H9 (cell line): Measurements from ENCODE around the gene DOK6. TPM values are rescaled to one million over a fixed set of nuclear protein-coding genes. Genes with fewer than 3 reads are reported as not detected.

Experiments used
- DNase-seq: peaks from one replicate; pipeline ENCODE4 v3.0.0-alpha.2; 2017
- H2AFZ ChIP-seq: one replicate; pipeline ENCODE4 v1.6.1; 2013; ENCODE audit warnings: mild to moderate bottlenecking, low read length, control low read depth, moderate library complexity
- H2AK5ac ChIP-seq: 2 replicates; pipeline ENCODE4 v1.6.1; 2013; ENCODE audit warnings: low read length, control low read depth, mixed read lengths; ENCODE audit not compliant: insufficient read length
- H2BK120ac ChIP-seq: one replicate; pipeline ENCODE4 v1.6.1; 2013; ENCODE audit warnings: low read depth, mild to moderate bottlenecking, low read length, control low read depth, inconsistent platforms; ENCODE audit not compliant: poor library complexity, severe bottlenecking
- H2BK12ac ChIP-seq: 2 replicates; pipeline ENCODE4 v1.6.1; 2013; ENCODE audit warnings: low read length, control low read depth, mixed read lengths, low read depth; ENCODE audit not compliant: insufficient read length
- H2BK15ac ChIP-seq: 2 replicates; pipeline ENCODE4 v1.6.1; 2013; ENCODE audit warnings: low read depth, low read length, control low read depth
- H2BK20ac ChIP-seq: one replicate; pipeline ENCODE4 v1.6.1; 2013; ENCODE audit warnings: low read depth, mild to moderate bottlenecking, low read length, control low read depth, inconsistent platforms; ENCODE audit not compliant: poor library complexity, severe bottlenecking
- H2BK5ac ChIP-seq: 2 replicates; pipeline ENCODE4 v1.6.1; 2013; ENCODE audit warnings: low read length, control low read depth, mixed read lengths; ENCODE audit not compliant: insufficient read length
- H3K14ac ChIP-seq: 2 replicates; pipeline ENCODE4 v1.6.1; 2013; ENCODE audit warnings: low read length, control low read depth; ENCODE audit not compliant: insufficient read depth
- H3K18ac ChIP-seq: 2 replicates; pipeline ENCODE4 v1.6.1; 2013; ENCODE audit warnings: low read depth, mild to moderate bottlenecking, mixed read lengths, low read length, control low read depth; ENCODE audit not compliant: insufficient read length
- H3K23ac ChIP-seq: 2 replicates; pipeline ENCODE4 v1.6.1; 2013; ENCODE audit warnings: low read length, control low read depth, mixed read lengths, low read depth; ENCODE audit not compliant: insufficient read length
- H3K23me2 ChIP-seq: 2 replicates; pipeline ENCODE4 v1.6.1; 2013; ENCODE audit warnings: low read depth, mild to moderate bottlenecking, mixed read lengths, low read length, control low read depth; ENCODE audit not compliant: insufficient read length, poor library complexity, severe bottlenecking
- H3K27ac ChIP-seq: 2 replicates; pipeline ENCODE4 v1.5.1; 2013; ENCODE audit warnings: low read length, control low read depth, mixed read lengths, low read depth; ENCODE audit not compliant: insufficient read length
- H3K27me3 ChIP-seq: 2 replicates; pipeline ENCODE4 v1.6.1; 2013; ENCODE audit warnings: low read length, control low read depth, inconsistent platforms; ENCODE audit not compliant: insufficient read depth
- H3K4ac ChIP-seq: 2 replicates; pipeline ENCODE4 v1.6.1; 2013; ENCODE audit warnings: low read depth, mild to moderate bottlenecking, control low read depth, inconsistent platforms, low read length, moderate library complexity
- H3K4me1 ChIP-seq: 2 replicates; pipeline ENCODE4 v1.6.1; 2013; ENCODE audit warnings: low read length, control low read depth, inconsistent platforms; ENCODE audit not compliant: insufficient read depth
- H3K4me2 ChIP-seq: 2 replicates; pipeline ENCODE4 v1.6.1; 2013; ENCODE audit warnings: low read length, control low read depth, mixed read lengths; ENCODE audit not compliant: insufficient read length, insufficient read depth
- H3K56ac ChIP-seq: 2 replicates; pipeline ENCODE4 v1.6.1; 2013; ENCODE audit warnings: low read depth, mild to moderate bottlenecking, mixed read lengths, low read length, control low read depth; ENCODE audit not compliant: insufficient read length
- H3K79me1 ChIP-seq: 2 replicates; pipeline ENCODE4 v1.6.1; 2013; ENCODE audit warnings: low read depth, mild to moderate bottlenecking, moderate library complexity, low read length, control low read depth, inconsistent platforms; ENCODE audit not compliant: insufficient read depth, poor library complexity, severe bottlenecking
- H3K79me2 ChIP-seq: 2 replicates; pipeline ENCODE4 v1.6.1; 2013; ENCODE audit warnings: low read length, control low read depth, inconsistent platforms; ENCODE audit not compliant: insufficient read depth
- H3K9ac ChIP-seq: 2 replicates; pipeline ENCODE4 v1.6.1; 2013; ENCODE audit warnings: low read length, control low read depth, mixed read lengths; ENCODE audit not compliant: insufficient read length; ENCODE audit errors: extremely low read depth
- H3K9me3 ChIP-seq: one replicate; pipeline ENCODE4 v1.6.1; 2013; ENCODE audit warnings: low read depth, low read length, inconsistent platforms; ENCODE audit not compliant: control insufficient read depth
- H3T11ph ChIP-seq: one replicate; pipeline ENCODE4 v1.6.1; 2013; ENCODE audit warnings: mild to moderate bottlenecking, low read length, control low read depth, inconsistent platforms
- H4K20me1 ChIP-seq: one replicate; pipeline ENCODE4 v1.6.1; 2013; ENCODE audit not compliant: control insufficient read depth, insufficient read length, insufficient read depth
- H4K5ac ChIP-seq: 2 replicates; pipeline ENCODE4 v1.6.1; 2013; ENCODE audit warnings: low read depth, mild to moderate bottlenecking, mixed read lengths, low read length, control low read depth; ENCODE audit not compliant: insufficient read length
- H4K8ac ChIP-seq: replicated peaks from 2 replicates; pipeline ENCODE4 v1.6.1; 2013; ENCODE audit warnings: low read length, control low read depth, mixed read lengths, low read depth; ENCODE audit not compliant: insufficient read length
- H4K91ac ChIP-seq: 2 replicates; pipeline ENCODE4 v1.6.1; 2013; ENCODE audit warnings: low read depth, mild to moderate bottlenecking, moderate library complexity, mixed read lengths, low read length, control low read depth; ENCODE audit not compliant: insufficient read length
- H3K27ac Mint-ChIP-seq, 3 experiments: 2 replicates in 2 of 3; 3 replicates in 1 of 3; pipeline ENCODE4 v1.8.0; 2020 to 2021; ENCODE audit warnings: mixed read lengths in 3 of 3, mild to moderate bottlenecking in 1 of 3, moderate library complexity in 1 of 3
- H3K27me3 Mint-ChIP-seq: 2 replicates; pipeline ENCODE4 v1.8.0; 2021; ENCODE audit warnings: low read depth, mild to moderate bottlenecking, moderate library complexity, mixed read lengths
- H3K36me3 Mint-ChIP-seq, 3 experiments: 2 replicates in 2 of 3; 3 replicates in 1 of 3; pipeline ENCODE4 v1.8.0; 2020 to 2021; ENCODE audit warnings: low read depth in 3 of 3, mixed read lengths in 3 of 3; ENCODE audit not compliant: insufficient read depth in 1 of 3
- H3K4me1 Mint-ChIP-seq, 2 experiments: 2 replicates each; pipeline ENCODE4 v1.8.0; 2020; ENCODE audit warnings: mixed read lengths in 2 of 2
- H3K4me3 Mint-ChIP-seq, 2 experiments: 2 replicates in 1 of 2; 3 replicates in 1 of 2; pipeline ENCODE4 v1.8.0; 2020 to 2021; ENCODE audit warnings: mild to moderate bottlenecking in 2 of 2, mixed read lengths in 2 of 2, moderate library complexity in 1 of 2
- H3K9me3 Mint-ChIP-seq, 2 experiments: 2 replicates in 1 of 2; 3 replicates in 1 of 2; pipeline ENCODE4 v1.8.0; 2020; ENCODE audit warnings: mild to moderate bottlenecking in 2 of 2, mixed read lengths in 2 of 2, moderate library complexity in 1 of 2
- CTCF ChIP-seq: fragments of 200-600 bp; sonication (generic); conservative IDR thresholded peaks from 3 replicates; pipeline ENCODE4 v1.8.0; 2021; ENCODE audit warnings: antibody characterized with exemption, mild to moderate bottlenecking
- WGBS: extraction: QIAGEN DNeasy Blood & Tissue Kit; methylation state at CpG from one replicate; pipeline ENCODE4 v1.1.7; 2013; ENCODE audit warnings: missing lambda C conversion rate, low lambda C conversion rate, mixed read lengths; ENCODE audit not compliant: insufficient read length; ENCODE audit errors: extremely low coverage; 5-methylcytosine and 5-hydroxymethylcytosine counted together
- total RNA-seq: library from RNA; stranded (reverse); gene quantifications from 2 replicates; pipeline ENCODE4 v1.2.1, GENCODE V29; 2021

Gene DOK6
- total RNA-seq, 1 experiment from 2014 or later = 0.20 TPM

- Histone ChIP-seq H3K4me2 (no peak overlapping the region), H3K14ac (no peak overlapping the region), H3K27ac (no peak overlapping the region), H3K27me3 (no peaks in the 10 kb centered on the region), H3K23me2 (no peaks in the 10 kb centered on the region), H3K56ac (no peak overlapping the region), H3K4me1 (no peaks in the 10 kb centered on the region), H2BK5ac (no peak overlapping the region), H3K9ac (no peak overlapping the region), H4K91ac (no peak overlapping the region), H2AFZ (no peak overlapping the region), H2BK15ac (no peak overlapping the region), H2BK120ac (no peak overlapping the region), H4K8ac (no peak overlapping the region), H3K79me2 (no peaks in the 10 kb centered on the region), H3T11ph (no peak overlapping the region), H3K79me1 (no peaks in the 10 kb centered on the region), H2BK20ac (no peak overlapping the region), H4K20me1 (no peaks in the 10 kb centered on the region), H3K9me3 (no peaks in the 10 kb centered on the region), H3K18ac (peak overlapping the region; percentile 59), H3K4ac (no peak overlapping the region), H4K5ac (peak overlapping the region; percentile 89), H2AK5ac (no peak overlapping the region), H3K23ac (no peak overlapping the region), H2BK12ac (no peak overlapping the region)
- DNase-seq = peak; percentile 63
- H3K27ac Mint-ChIP-seq = no peak overlapping the region
- no peak overlapping the region for H3K4me3 Mint-ChIP-seq
- H3K27me3 Mint-ChIP-seq = no peaks in the 10 kb centered on the region
- H3K36me3 Mint-ChIP-seq = no peaks in the 10 kb centered on the region; a peak in 1 of 7 replicates
- H3K4me1 Mint-ChIP-seq = 0 out of 4 replicates have a peak, but pooled peaks cover 0 to 2% of the 10 kb centered on the region in 2 experiments
- no CpG with 5 or more reads among the region's 27 CpGs for WGBS
- TF ChIP-seq CTCF = peak; percentile 79
- H3K9me3 Mint-ChIP-seq = 0 out of 5 replicates have a peak, but pooled peaks cover 0 to 3% of the 10 kb centered on the region in 2 experiments
Observed at GRCh38 chr18:69469444-69469919, 68.8 kb downstream of the DOK6 start.
